CD14-positive monocyte (primary cell): ENCODE data around the gene LGR5. TPM values are rescaled to one million over a fixed set of nuclear protein-coding genes. Genes with fewer than 3 reads are reported as not detected.

Source experiments
- DNase-seq, 3 donors: peaks; one replicate each; pipeline ENCODE4 v3.0.0-alpha.2; 2011 to 2022
- H2AFZ ChIP-seq: 2 replicates; pipeline ENCODE4 v1.6.0; 2012; ENCODE audit warnings: mild to moderate bottlenecking, low read depth, low read length, inconsistent platforms; ENCODE audit not compliant: insufficient read depth, poor library complexity, severe bottlenecking
- H3K27ac ChIP-seq, 2 donors: 1 replicate in 1 of 2; 2 replicates in 1 of 2; pipeline ENCODE4 v1.5.1; 2012 to 2013; ENCODE audit warnings: low read length in 2 of 2, control low read depth in 1 of 2, inconsistent platforms in 1 of 2, low read depth in 1 of 2, mild to moderate bottlenecking in 1 of 2
- H3K27me3 ChIP-seq, 2 donors: one replicate each; pipeline versions ENCODE4 v1.6.0 to v1.6.1; 2011 to 2013; ENCODE audit warnings: low read length in 2 of 2; ENCODE audit not compliant: control insufficient read depth in 2 of 2, insufficient read depth in 2 of 2
- H3K36me3 ChIP-seq, 2 donors: replicated peaks in 1 of 2; 1 replicate in 1 of 2; 2 replicates in 1 of 2; pipeline versions ENCODE4 v1.5.1 to v1.6.1; 2012 to 2013; ENCODE audit warnings: low read length in 2 of 2, control low read depth in 1 of 2, inconsistent platforms in 1 of 2, mild to moderate bottlenecking in 1 of 2; ENCODE audit not compliant: insufficient read depth in 2 of 2, control insufficient read depth in 1 of 2
- H3K4me1 ChIP-seq, 2 donors: 1 replicate in 1 of 2; 2 replicates in 1 of 2; pipeline versions ENCODE4 v1.5.1 to v1.6.1; 2012 to 2013; ENCODE audit warnings: low read length in 2 of 2, control low read depth in 1 of 2, inconsistent platforms in 1 of 2, mild to moderate bottlenecking in 1 of 2, moderate library complexity in 1 of 2; ENCODE audit not compliant: insufficient read depth in 2 of 2, control insufficient read depth in 1 of 2
- H3K4me2 ChIP-seq: replicated peaks from 2 replicates; pipeline ENCODE3; 2012; ENCODE audit warnings: low read length, moderate library complexity, mild to moderate bottlenecking; ENCODE audit not compliant: poor library complexity, severe bottlenecking; ENCODE audit errors: extremely low read depth
- H3K4me3 ChIP-seq, 3 experiments: fragments of 200-600 bp in 1 of 3; sonication (generic) in 1 of 3; replicated peaks in 1 of 3; 1 replicate in 2 of 3; 2 replicates in 1 of 3; pipeline ENCODE4 v1.5.1; 2011 to 2013; ENCODE audit warnings: low read length in 3 of 3, mild to moderate bottlenecking in 3 of 3, control low read depth in 2 of 3, low read depth in 2 of 3, inconsistent platforms in 1 of 3, moderate library complexity in 1 of 3
- H3K79me2 ChIP-seq: 2 replicates; pipeline ENCODE4 v1.6.0; 2012; ENCODE audit warnings: mild to moderate bottlenecking, control low read depth, inconsistent platforms, low read length, moderate library complexity; ENCODE audit not compliant: insufficient read depth
- H3K9ac ChIP-seq: 2 replicates; pipeline ENCODE4 v1.6.0; 2017; ENCODE audit warnings: low read length, mild to moderate bottlenecking; ENCODE audit not compliant: insufficient read depth, poor library complexity, severe bottlenecking
- H3K9me3 ChIP-seq, 2 donors: replicated peaks in 1 of 2; 1 replicate in 1 of 2; 2 replicates in 1 of 2; pipeline versions ENCODE4 v1.5.1 to v1.6.1; 2012 to 2013; ENCODE audit warnings: low read length in 2 of 2, control low read depth in 1 of 2; ENCODE audit not compliant: control insufficient read depth in 1 of 2, insufficient read depth in 1 of 2
- H4K20me1 ChIP-seq: 2 replicates; pipeline ENCODE4 v1.6.0; 2012; ENCODE audit warnings: mild to moderate bottlenecking, low read length, control low read depth, moderate library complexity; ENCODE audit not compliant: insufficient read depth
- H3K27ac Mint-ChIP-seq, 7 donors: one replicate each; pipeline ENCODE4 v1.8.0; 2020; ENCODE audit warnings: mild to moderate bottlenecking in 7 of 7, mixed read lengths in 7 of 7, moderate library complexity in 6 of 7, inconsistent platforms in 2 of 7
- H3K27me3 Mint-ChIP-seq, 3 donors: one replicate each; pipeline ENCODE4 v1.8.0; 2021 to 2022; ENCODE audit warnings: low read depth in 3 of 3, mild to moderate bottlenecking in 3 of 3, mixed read lengths in 3 of 3, moderate library complexity in 3 of 3, inconsistent platforms in 1 of 3
- H3K36me3 Mint-ChIP-seq, 2 donors: one replicate each; pipeline ENCODE4 v1.8.0; 2020; ENCODE audit warnings: mixed read lengths in 2 of 2, inconsistent platforms in 1 of 2, mild to moderate bottlenecking in 1 of 2
- H3K4me1 Mint-ChIP-seq: one replicate; pipeline ENCODE4 v1.8.0; 2020; ENCODE audit warnings: mild to moderate bottlenecking, mixed read lengths
- H3K4me3 Mint-ChIP-seq, 2 donors: one replicate each; pipeline ENCODE4 v1.8.0; 2020; ENCODE audit warnings: mild to moderate bottlenecking in 2 of 2, mixed read lengths in 2 of 2, moderate library complexity in 1 of 2
- H3K9me3 Mint-ChIP-seq, 7 donors: one replicate each; pipeline ENCODE4 v1.8.0; 2020 to 2022; ENCODE audit warnings: mixed read lengths in 7 of 7, mild to moderate bottlenecking in 6 of 7, moderate library complexity in 6 of 7, inconsistent platforms in 2 of 7
- WGBS: methylation state at CpG from one replicate; pipeline ENCODE4 v1.1.5; 2013; ENCODE audit warnings: missing lambda C conversion rate; ENCODE audit not compliant: insufficient coverage; 5-methylcytosine and 5-hydroxymethylcytosine counted together
- intact Hi-C, 2 donors: fragments of 100-400 bp; cut with micrococcal nuclease; formaldehyde crosslinking; loops; one replicate each; pipeline versions ENCODE4 v1.15.0 to v1.15.1; 2023
- polyA plus RNA-seq, 3 donors: library from polyadenylated mRNA; depleted of rRNA in 1 of 3; unstranded in 2 of 3; stranded (reverse) in 1 of 3; fragments of 300-500 nt in 2 of 3; fragments of >200 nt in 1 of 3; fragmentation: Illumina TruSeq in 2 of 3; gene quantifications; 1 replicate in 2 of 3; 2 replicates in 1 of 3; pipeline ENCODE4 v1.2.3, GENCODE V29; 2012 to 2021
- TF ChIP-seq, protein P1 (sequence below): fragments of 200-600 bp; IDR thresholded peaks from one replicate; pipeline ENCODE4 v1.8.0; 2022; ENCODE audit warnings: antibody characterized with exemption, mild to moderate bottlenecking

LGR5 gene
- polyA plus RNA-seq, 3 donors = not detected

DNA sequence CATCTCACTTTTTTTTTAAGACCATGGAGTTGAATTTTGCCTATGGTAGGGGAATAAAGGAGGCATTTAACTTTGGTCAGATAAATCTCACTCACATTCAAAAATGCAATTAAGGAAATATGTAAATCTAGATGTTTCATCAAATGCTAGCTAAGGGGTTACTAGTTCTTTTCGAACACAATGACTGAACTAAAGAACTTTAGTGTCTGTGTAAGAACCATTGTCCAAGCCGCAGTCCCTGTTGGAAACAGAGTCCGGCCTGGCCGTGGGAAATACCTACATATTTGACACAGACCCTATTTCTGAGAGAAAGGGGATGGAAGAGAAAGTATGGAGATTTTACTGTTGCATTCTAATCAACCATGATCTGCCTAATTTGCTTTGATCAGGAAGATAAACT, 17.4 kb downstream of the LGR5 start:
- no peaks in the 10 kb centered on the region for H3K27me3 ChIP-seq
- TF ChIP-seq, protein P1, sequence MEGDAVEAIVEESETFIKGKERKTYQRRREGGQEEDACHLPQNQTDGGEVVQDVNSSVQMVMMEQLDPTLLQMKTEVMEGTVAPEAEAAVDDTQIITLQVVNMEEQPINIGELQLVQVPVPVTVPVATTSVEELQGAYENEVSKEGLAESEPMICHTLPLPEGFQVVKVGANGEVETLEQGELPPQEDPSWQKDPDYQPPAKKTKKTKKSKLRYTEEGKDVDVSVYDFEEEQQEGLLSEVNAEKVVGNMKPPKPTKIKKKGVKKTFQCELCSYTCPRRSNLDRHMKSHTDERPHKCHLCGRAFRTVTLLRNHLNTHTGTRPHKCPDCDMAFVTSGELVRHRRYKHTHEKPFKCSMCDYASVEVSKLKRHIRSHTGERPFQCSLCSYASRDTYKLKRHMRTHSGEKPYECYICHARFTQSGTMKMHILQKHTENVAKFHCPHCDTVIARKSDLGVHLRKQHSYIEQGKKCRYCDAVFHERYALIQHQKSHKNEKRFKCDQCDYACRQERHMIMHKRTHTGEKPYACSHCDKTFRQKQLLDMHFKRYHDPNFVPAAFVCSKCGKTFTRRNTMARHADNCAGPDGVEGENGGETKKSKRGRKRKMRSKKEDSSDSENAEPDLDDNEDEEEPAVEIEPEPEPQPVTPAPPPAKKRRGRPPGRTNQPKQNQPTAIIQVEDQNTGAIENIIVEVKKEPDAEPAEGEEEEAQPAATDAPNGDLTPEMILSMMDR = no peak
- no peaks in the 10 kb centered on the region for H3K36me3 ChIP-seq
- Mint-ChIP-seq H3K4me3 (no peak overlapping the region), H3K9me3 (peaks cover 0 to 2% (median 0%) of the 10 kb centered on the region in 7 donors), H3K36me3 (no peaks in the 10 kb centered on the region), H3K27me3 (peaks cover 1 to 5% (median 2%) of the 10 kb centered on the region in 3 donors), H3K27ac (no peak overlapping the region), H3K4me1 (no peaks in the 10 kb centered on the region)
- no peak overlapping the region for H3K4me2 ChIP-seq
- H3K9me3 ChIP-seq = no peaks in the 10 kb centered on the region
- no peak overlapping the region for H3K4me3 ChIP-seq
- H3K27ac ChIP-seq = no peak overlapping the region
- H3K9ac ChIP-seq = no peak overlapping the region
- no peak overlapping the region for H2AFZ ChIP-seq
- H4K20me1 ChIP-seq = no peaks in the 10 kb centered on the region
- WGBS = no CpG with 5 or more reads among the region's 4 CpGs
- no peaks in the 10 kb centered on the region for H3K4me1 ChIP-seq
- no peak for DNase-seq
- no peaks in the 10 kb centered on the region for H3K79me2 ChIP-seq
- intact Hi-C loops = no loop called here

DNA sequence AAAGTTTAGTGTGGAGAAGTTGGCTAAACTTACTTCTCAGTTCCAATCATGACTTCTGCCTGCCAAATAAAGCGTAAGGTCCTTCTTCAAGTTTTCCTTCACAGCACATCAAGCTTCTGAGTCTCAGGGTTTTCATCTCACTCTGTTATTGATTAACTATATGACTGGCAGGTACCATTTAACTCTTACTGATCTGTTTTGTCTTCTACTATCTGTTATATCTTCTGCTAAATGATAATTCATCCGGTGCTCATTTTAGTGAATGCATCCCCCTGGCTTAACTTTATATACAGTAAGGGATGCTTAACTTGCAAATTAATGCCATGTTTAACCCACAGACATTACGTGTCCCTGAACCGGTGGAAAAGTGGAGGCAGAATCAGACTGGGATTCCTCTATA, 20.7 kb downstream of the LGR5 start:
- Histone ChIP-seq H3K27ac (no peak overlapping the region), H3K27me3 (no peaks in the 10 kb centered on the region), H3K9ac (no peak overlapping the region), H4K20me1 (no peaks in the 10 kb centered on the region), H3K4me3 (no peak overlapping the region), H3K4me2 (no peak overlapping the region), H2AFZ (no peak overlapping the region), H3K4me1 (no peaks in the 10 kb centered on the region), H3K79me2 (no peaks in the 10 kb centered on the region), H3K36me3 (no peaks in the 10 kb centered on the region), H3K9me3 (no peaks in the 10 kb centered on the region)
- Mint-ChIP-seq H3K9me3 (peaks cover 0 to 3% (median 0%) of the 10 kb centered on the region in 7 donors), H3K4me1 (no peaks in the 10 kb centered on the region), H3K36me3 (no peaks in the 10 kb centered on the region), H3K4me3 (no peak overlapping the region), H3K27ac (no peak overlapping the region), H3K27me3 (peaks cover 0 to 2% (median 0%) of the 10 kb centered on the region in 3 donors)
- intact Hi-C loops = no loop called here
- DNase-seq = no peak
- 100% methylated on average over 1 of the region's 4 CpGs for WGBS
- TF ChIP-seq, protein P1 = no peak
